NCI-H526 (cell line): ENCODE measurements around the gene TSPYL1.
A peak's percentile ranks its signal among the peaks of the same experiment; 100 is the strongest.
"Not testable (repeated sequence)": the region's sequence is repeated elsewhere in the genome, so short reads cannot be mapped to it uniquely, and the experiment has no call there.

Experiments
- DNase-seq, 2 experiments: peaks; one replicate each; lab custom pipeline; 2025; lab: John Stamatoyannopoulos, UW

Gene TSPYL1

GRCh38 chr6:116298273-116298672, 18.5 kb upstream of the TSPYL1 start:
- DNase-seq, result no peak

- DNase-seq, result no peak
Observed at GRCh38 chr6:116292553-116292952, 12.8 kb upstream of the TSPYL1 start.

- no peak for DNase-seq
Observed at GRCh38 chr6:116291701-116292396, 12.1 kb upstream of the TSPYL1 start.

- no peak for DNase-seq
Observed at GRCh38 chr6:116290799-116291198, 11.1 kb upstream of the TSPYL1 start.

- no peak for DNase-seq
Observed at GRCh38 chr6:116289876-116290275, 10.1 kb upstream of the TSPYL1 start.

GRCh38 chr6:116287689-116288282, 8.1 kb upstream of the TSPYL1 start:
- DNase-seq, result peak in 1 of 2 experiments; percentile 34

GRCh38 chr6:116286773-116287358, 7.1 kb upstream of the TSPYL1 start:
- DNase-seq, result no peak

DNA sequence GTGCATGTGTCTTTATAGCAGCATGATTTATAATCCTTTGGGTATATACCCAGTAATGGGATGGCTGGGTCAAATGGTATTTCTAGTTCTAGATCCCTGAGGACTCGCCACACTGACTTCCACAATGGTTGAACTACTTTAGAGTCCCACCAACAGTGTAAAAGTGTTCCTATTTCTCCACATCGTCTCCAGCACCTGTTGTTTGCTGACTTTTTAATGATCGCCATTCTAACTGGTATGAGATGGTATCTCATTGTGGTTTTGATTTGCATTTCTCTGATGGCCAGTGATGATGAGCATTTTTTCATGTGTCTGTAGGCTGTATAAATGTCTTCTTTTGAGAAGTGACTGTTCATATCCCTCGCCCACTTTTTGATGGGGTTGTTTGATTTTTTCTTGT, 5.3 kb upstream of the TSPYL1 start:
- not testable (repeated sequence) for DNase-seq

GRCh38 chr6:116283191-116283590, 3.5 kb upstream of the TSPYL1 start:
- no peak for DNase-seq

DNA sequence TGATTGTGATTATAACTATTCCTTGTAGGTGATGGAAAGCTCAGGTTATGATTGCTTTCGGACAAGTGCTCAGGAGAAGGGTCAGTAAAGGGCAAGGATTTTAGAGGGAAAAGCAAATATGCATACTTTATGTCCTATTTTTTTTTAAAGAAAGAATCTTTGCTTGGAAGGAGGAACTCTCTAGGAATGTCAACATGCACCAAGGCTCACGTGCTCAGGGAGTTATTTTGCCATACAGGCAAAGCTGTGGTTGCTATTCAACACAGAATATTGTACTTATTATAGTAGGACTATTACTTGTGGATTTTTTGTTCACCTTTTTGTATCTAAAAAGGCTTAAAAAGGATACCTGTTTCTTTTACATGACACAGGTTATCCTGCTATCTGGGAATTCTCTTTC, 3.0 kb upstream of the TSPYL1 start:
- no peak for DNase-seq

DNA sequence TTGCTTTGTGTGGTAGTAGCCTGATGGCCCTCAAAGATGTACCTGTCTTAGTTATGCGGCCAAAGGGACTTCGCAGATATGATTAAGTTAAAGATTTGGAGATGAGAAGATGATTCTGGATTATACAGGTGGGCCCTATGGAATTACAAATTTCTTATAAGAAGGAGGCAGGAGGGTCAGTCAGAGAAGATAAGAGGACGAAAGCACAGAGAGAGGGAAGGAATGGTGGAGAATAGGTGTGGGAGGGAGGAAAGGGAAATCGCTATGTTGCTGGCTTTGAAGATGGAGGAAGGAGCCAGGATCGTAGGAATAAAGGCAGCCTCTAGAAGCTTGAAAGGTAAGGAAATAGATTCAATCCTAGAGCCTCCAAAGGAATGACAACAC, 1.2 kb upstream of the TSPYL1 start:
- DNase-seq, result no peak

DNA sequence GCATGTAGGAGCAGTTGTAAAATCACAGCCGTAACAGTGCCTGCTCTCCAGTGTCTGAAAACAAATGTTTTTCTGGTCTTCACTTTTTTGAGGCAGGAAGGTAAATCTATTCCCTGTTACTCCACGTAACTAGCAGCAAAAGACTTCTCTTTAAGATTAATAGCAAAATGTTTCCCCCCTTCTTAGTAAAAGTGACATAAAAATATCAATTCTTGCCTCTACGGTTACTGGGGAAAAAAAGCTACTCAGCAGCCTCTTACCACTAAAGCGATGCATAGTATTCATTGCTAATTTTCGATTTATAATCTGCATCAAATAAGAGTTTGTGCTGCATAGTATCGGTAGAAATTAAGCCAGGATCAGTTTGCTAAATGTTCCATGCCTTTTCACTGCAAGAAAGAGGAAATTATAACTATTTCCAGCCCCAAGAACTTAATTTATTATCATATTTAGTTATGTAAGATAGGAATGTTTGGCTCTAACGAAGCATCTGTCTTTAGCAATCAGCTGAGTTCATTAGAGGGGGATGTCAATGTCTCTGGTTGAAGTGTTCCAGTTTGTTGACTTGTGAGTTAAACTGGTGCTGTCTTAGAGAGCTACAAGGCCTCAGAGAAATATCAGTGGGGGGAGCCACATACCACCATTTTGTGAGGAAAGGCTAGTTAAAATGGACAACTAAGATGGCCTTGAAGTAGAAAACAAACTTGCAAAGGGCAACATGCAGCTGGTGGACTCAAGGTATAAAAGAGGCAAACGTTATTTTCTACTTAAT, 617 bp upstream of the TSPYL1 start:
- peak in 1 of 2 experiments; percentile 23 for DNase-seq

GRCh38 chr6:116278854-116279231, 887 bp downstream of the TSPYL1 start:
- peak in 1 of 2 experiments; percentile 57 for DNase-seq

GRCh38 chr6:116278481-116278829, 1.3 kb downstream of the TSPYL1 start:
- DNase-seq, result peak in 1 of 2 experiments; percentile 24

DNA sequence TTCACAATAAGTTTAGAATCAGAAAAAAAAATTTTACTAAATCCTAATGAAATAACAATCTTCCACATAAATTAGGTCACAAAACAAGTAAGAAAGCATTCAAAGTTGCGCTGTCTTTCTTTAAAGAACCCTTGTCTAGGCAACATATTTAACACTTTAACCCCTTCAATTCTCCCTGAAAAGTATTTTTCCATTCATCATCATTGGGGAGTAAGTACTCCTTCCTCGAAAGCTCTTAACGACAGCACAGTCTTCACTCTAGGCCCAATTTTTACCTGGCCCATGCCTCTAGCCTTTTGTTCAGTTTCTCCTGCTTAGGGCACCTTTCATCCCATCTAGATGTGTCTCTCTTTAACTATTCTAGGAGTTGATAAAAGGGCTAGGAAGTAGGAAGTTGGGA, 2.6 kb downstream of the TSPYL1 start:
- DNase-seq, result peak in 1 of 2 experiments; percentile 7

- DNase-seq, result no peak
Observed at GRCh38 chr6:116271149-116271708, 8.5 kb downstream of the TSPYL1 start.

DNA sequence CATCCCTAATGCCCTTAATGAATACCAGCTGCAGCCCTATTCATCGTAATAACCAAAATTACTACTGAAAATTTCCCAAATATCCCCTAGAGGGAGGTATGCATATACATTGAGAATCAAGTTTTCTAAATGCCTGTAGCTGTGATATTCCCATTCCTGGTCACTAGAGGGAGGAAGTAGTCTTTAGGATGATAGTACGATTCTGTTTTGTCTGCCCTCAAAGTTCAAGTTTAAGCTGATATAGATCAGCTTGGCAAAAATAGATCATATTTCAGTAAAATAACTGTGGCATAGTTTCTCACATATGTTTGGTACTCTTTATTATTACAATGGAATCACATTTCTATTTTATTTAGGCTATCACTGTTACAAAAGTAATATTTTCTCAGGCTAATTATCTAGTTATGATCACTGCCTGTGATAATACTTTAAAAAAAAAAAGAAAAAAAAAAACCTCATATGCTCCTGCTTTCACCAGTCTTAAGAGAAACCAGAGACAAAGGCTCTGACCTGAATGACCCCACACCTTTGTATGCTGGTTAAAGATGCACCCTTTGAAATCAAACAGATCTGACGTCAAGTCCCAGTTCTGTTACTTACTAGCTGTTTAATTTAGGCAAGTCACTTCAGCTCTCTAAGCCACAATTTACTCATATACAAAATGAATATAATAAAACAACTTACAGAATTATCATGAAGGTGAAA, 11.0 kb downstream of the TSPYL1 start:
- DNase-seq, result peak; percentile 56 to 83

DNA sequence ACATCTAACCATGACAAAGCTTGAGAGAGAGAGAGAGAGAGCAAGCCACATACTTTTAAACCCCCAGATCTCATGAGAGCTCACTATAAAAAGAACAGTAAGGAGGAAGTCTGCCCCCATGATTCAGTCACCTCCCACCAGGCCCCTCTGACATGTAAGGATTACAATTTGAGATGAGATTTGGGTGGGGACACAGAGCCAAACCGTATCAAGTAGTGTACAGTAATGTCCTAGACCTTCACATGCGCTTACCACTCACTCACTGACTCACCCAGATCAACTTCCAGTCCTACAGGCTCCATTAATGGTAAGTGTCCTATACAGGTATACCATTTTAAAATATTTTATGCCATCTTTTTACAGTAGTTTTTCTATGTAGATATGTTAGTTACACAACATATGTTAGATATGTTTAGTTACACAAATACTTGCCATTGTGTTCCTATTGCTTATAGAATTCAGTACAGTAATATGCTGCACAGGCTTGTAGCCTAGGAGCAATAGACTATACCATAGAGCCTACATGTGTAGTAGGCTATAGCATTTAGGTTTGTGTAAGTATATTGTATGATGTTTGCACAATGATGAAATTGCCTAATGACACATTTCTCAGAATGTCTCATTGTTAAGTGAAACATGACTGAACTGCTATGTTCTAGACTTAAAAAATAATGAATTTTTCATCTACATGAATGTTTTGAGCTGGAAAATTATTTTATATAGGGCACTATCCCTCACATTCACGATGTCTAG, 11.7 kb downstream of the TSPYL1 start:
- DNase-seq, result no peak

DNA sequence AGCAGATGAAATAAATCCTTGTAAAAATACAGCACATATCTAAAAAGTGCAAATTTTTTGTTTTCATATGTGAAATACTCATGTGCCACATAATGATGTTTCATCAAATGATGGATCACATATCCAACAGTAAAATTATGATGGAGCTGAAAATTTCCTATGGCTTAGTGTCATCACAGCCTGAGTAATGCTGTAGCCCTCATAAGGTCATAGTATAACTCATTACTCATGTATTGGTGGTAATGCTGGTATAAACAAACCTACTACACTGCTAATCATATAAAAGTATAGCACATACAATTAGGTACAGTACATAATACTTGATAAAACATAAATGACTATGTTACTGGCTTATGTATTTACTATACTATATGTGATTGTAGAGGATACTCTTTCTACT, 12.9 kb downstream of the TSPYL1 start:
- DNase-seq, result no peak

- DNase-seq, result no peak
Observed at GRCh38 chr6:116265041-116265829, 14.5 kb downstream of the TSPYL1 start.
